Raji (cell line): Measurements from ENCODE around the gene TEAD1.

ENCODE experiments used
- POLR2A ChIP-seq: IDR thresholded peaks from 2 replicates; pipeline ENCODE4 v1.6.1; 2011; ENCODE audit warnings: low read depth, low read length, control low read depth; ENCODE audit not compliant: insufficient read depth

Gene TEAD1

GRCh38 chr11:12859872-12860657, 185.8 kb downstream of the TEAD1 start:
- no peak for TF ChIP-seq POLR2A

GRCh38 chr11:12860827-12861226, 186.6 kb downstream of the TEAD1 start:
- no peak for TF ChIP-seq POLR2A

- no peak for TF ChIP-seq POLR2A
These were observed 188.7 kb downstream of the TEAD1 start for GRCh38 chr11:12862696-12863469.

GRCh38 chr11:12863605-12864121, 189.4 kb downstream of the TEAD1 start:
- TF ChIP-seq POLR2A = no peak

- no peak for TF ChIP-seq POLR2A
These were observed 190.3 kb downstream of the TEAD1 start for GRCh38 chr11:12864316-12865156.

GRCh38 chr11:12865863-12866595, 191.8 kb downstream of the TEAD1 start:
- TF ChIP-seq POLR2A = no peak

GRCh38 chr11:12867531-12867930, 193.3 kb downstream of the TEAD1 start:
- no peak for TF ChIP-seq POLR2A

GRCh38 chr11:12868315-12869073, 194.3 kb downstream of the TEAD1 start:
- no peak for TF ChIP-seq POLR2A

- no peak for TF ChIP-seq POLR2A
These were observed 197.0 kb downstream of the TEAD1 start for GRCh38 chr11:12871241-12871640.

- no peak for TF ChIP-seq POLR2A
These were observed 197.6 kb downstream of the TEAD1 start for GRCh38 chr11:12871788-12872321.

- TF ChIP-seq POLR2A = no peak
These were observed 202.1 kb downstream of the TEAD1 start for GRCh38 chr11:12876340-12876739.

GRCh38 chr11:12876988-12877387, 202.8 kb downstream of the TEAD1 start:
- no peak for TF ChIP-seq POLR2A

- no peak for TF ChIP-seq POLR2A
These were observed 206.1 kb downstream of the TEAD1 start for GRCh38 chr11:12880327-12880726.
